H1 (cell line): ENCODE measurements around the gene SCNN1A. TPM values are rescaled to one million over a fixed set of nuclear protein-coding genes. Genes with fewer than 3 reads are reported as not detected.

Experiments
- CBX8 ChIP-seq: fragments of 300-800, 300-1000 bp; sonication (generic); IDR thresholded peaks from 2 replicates; pipeline ENCODE4 v1.7.1; 2016; ENCODE audit warnings: low read depth, low read length, borderline replicate concordance
- E2F6 ChIP-seq: IDR thresholded peaks from 2 replicates; pipeline ENCODE4 v1.6.1; 2012; ENCODE audit warnings: inconsistent platforms
- MAX ChIP-seq: IDR thresholded peaks from 2 replicates; pipeline ENCODE4 v1.6.1; 2012; ENCODE audit warnings: inconsistent platforms
- SRF ChIP-seq: IDR thresholded peaks from 2 replicates; pipeline ENCODE4 v1.6.1; 2011; ENCODE audit warnings: mild to moderate bottlenecking, low read depth, low read length, moderate library complexity
- polyA plus RNA-seq, 7 experiments: library from polyadenylated mRNA; depleted of rRNA in 3 of 7; stranded (reverse) in 5 of 7; unstranded in 2 of 7; fragments of >200 nt in 5 of 7; fragments of 200-250 nt in 2 of 7; gene quantifications; 1 replicate in 5 of 7; 2 replicates in 1 of 7; 4 replicates in 1 of 7; pipeline versions ENCODE4 v1.2.1 to v1.2.3, GENCODE V29; 2011 to 2013; ENCODE audit warnings: missing spikeins in 2 of 7, mixed read lengths in 2 of 7
- total RNA-seq: library from RNA; stranded (reverse); fragmentation: NEBNext Ultra II Directional; extraction: Animal tissue kit (Norgen Biotek cat#: 25700); gene quantifications from 2 replicates; pipeline ENCODE4 v1.2.1, GENCODE V29; 2021

The SCNN1A gene
- total and polyA plus RNA-seq, 2 of the 8 experiments (the other 6 are each of a cell fraction or from before 2014, with no cell fraction given): 85.5 to 156 TPM

- no peak for TF ChIP-seq E2F6
- no peak for TF ChIP-seq SRF
- TF ChIP-seq MAX: no peak
- TF ChIP-seq CBX8: no peak
Measured at GRCh38 chr12:6390084-6390799, 14.9 kb upstream of the SCNN1A start (continued).
